Measurements from ENCODE around the gene PLXNA4. TPM values are rescaled to one million over a fixed set of nuclear protein-coding genes. Genes with fewer than 3 reads are reported as not detected.

Gene PLXNA4
- polyA plus RNA-seq, 2 of the 4 experiments (the other 2 are of a cell fraction), result 0.12 to 0.34 TPM

GRCh38 chr7:132553031-132553430, 23.2 kb downstream of the PLXNA4 start:
- FAIRE-seq (no peak), ATAC-seq (no peak), DNase-seq (ENCODE audit: low read depth in 1 of 2, low spot score in 1 of 2) (no peak)
- 0% methylated on average over 3 of the region's 3 CpGs for WGBS (ENCODE audit: missing lambda C conversion rate)
- TF ChIP-seq MAZ (IDR thresholded peaks at IDR 0.05; ENCODE audit: borderline replicate concordance, low read depth, low read length) (no peak), MAX (IDR thresholded peaks at IDR 0.05) (no peak), PHF8 (IDR thresholded peaks at IDR 0.05; ENCODE audit: borderline replicate concordance, low read depth) (no peak), FOXS1 (CRISPR knock-in tag; IDR thresholded peaks at IDR 0.05) (no peak), ZFP36 (IDR thresholded peaks at IDR 0.05; ENCODE audit: borderline replicate concordance, partially characterized antibody) (no peak), ESRRA (IDR thresholded peaks at IDR 0.05; ENCODE audit: borderline replicate concordance, low read length) (no peak), SREBF2 (IDR thresholded peaks at IDR 0.05) (no peak), E2F6 (IDR thresholded peaks at IDR 0.05; ENCODE audit: borderline replicate concordance, low read depth) (no peak), EHF (CRISPR knock-in tag; IDR thresholded peaks at IDR 0.05) (no peak)
- ChIA-PET CTCF (interaction anchor here (1.2 to 2.3 kb wide), 2 partner anchors 8 to 28 kb away, joined by 3 to 7 read pairs; no protein-coding TSS in a partner anchor), POLR2A (no interaction called here)
- Histone ChIP-seq H3K27ac (no peak overlapping the region), H3K4me3 (no peak overlapping the region), H3K4me1 (no peaks in the 10 kb centered on the region), H3K4me2 (no peak overlapping the region), H3K9me3 (peaks cover 26% of the 10 kb centered on the region)

- no peak overlapping the region for H3K4me2 ChIP-seq
- H3K27ac ChIP-seq, result no peak overlapping the region
- ChIA-PET POLR2A (no interaction called here), CTCF (interaction anchor here (1.0 to 2.3 kb wide), 3 partner anchors 9 to 863 kb away, joined by 3 to 7 read pairs (median 4); no protein-coding TSS in a partner anchor)
- TF ChIP-seq CBX8 (IDR thresholded peaks at IDR 0.05) (no peak), POLR2AphosphoS2 (conservative IDR thresholded peaks at IDR 0.05; ENCODE audit: low read length) (no peak), NPAS2 (CRISPR knock-in tag; IDR thresholded peaks at IDR 0.05; ENCODE audit: borderline replicate concordance) (no peak), RAD21 (conservative IDR thresholded peaks at IDR 0.05 in 1 of 2, IDR thresholded peaks at IDR 0.05 in 1 of 2) (no peak), USF2 (IDR thresholded peaks at IDR 0.05) (no peak), GATA3 (IDR thresholded peaks at IDR 0.05; ENCODE audit: borderline replicate concordance) (no peak), MAFK (IDR thresholded peaks at IDR 0.05; ENCODE audit: partially characterized antibody) (no peak), HMGXB4 (CRISPR knock-in tag; IDR thresholded peaks at IDR 0.05; ENCODE audit: borderline replicate concordance) (no peak), MYC (IDR thresholded peaks at IDR 0.05; ENCODE audit: borderline replicate concordance, low read length) (no peak), HOXA7 (CRISPR knock-in tag; IDR thresholded peaks at IDR 0.05) (no peak), TP53 (CRISPR knock-in tag; IDR thresholded peaks at IDR 0.05) (no peak), RFX5 (IDR thresholded peaks at IDR 0.05) (no peak), HES2 (IDR thresholded peaks at IDR 0.05) (no peak), ZC3H11A (IDR thresholded peaks at IDR 0.05) (no peak), NR3C1 (IDR thresholded peaks at IDR 0.05) (no peak), RARB (CRISPR knock-in tag; IDR thresholded peaks at IDR 0.05) (no peak), JUN (IDR thresholded peaks at IDR 0.05) (no peak), HOXB5 (CRISPR knock-in tag; IDR thresholded peaks at IDR 0.05) (no peak)
- no peak overlapping the region for H3K4me3 ChIP-seq
- no peak for ATAC-seq
- H3K4me1 ChIP-seq, result no peaks in the 10 kb centered on the region
- WGBS (ENCODE audit: missing lambda C conversion rate), result 30% methylated on average over 3 of the region's 3 CpGs
- FAIRE-seq, result no peak
- peaks cover 26% of the 10 kb centered on the region for H3K9me3 ChIP-seq
- DNase-seq (ENCODE audit: low read depth in 1 of 2, low spot score in 1 of 2), result no peak
Observed at GRCh38 chr7:132551886-132552285, 24.4 kb downstream of the PLXNA4 start.

Data from A549 (cell line).